LoVo (cell line): ENCODE measurements around the gene CACFD1.

Experiments
- DNase-seq: peaks from one replicate; pipeline ENCODE4 v3.0.0-alpha.2; 2016; ENCODE audit warnings: low spot score

Gene CACFD1

GRCh38 chr9:133502112-133502511 lies 42.3 kb downstream of the CACFD1 start:
- no peak for DNase-seq

- no peak for DNase-seq
These were observed 45.5 kb downstream of the CACFD1 start for GRCh38 chr9:133505186-133505830.

GRCh38 chr9:133505901-133506652 lies 46.3 kb downstream of the CACFD1 start:
- no peak for DNase-seq

- DNase-seq = peak; percentile 14
These were observed 46.9 kb downstream of the CACFD1 start for GRCh38 chr9:133506653-133507038.

GRCh38 chr9:133507246-133507965 lies 47.6 kb downstream of the CACFD1 start:
- no peak for DNase-seq

- no peak for DNase-seq
These were observed 48.3 kb downstream of the CACFD1 start for GRCh38 chr9:133508046-133508445.

- DNase-seq = peak; percentile 12
These were observed 49.7 kb downstream of the CACFD1 start for GRCh38 chr9:133509179-133510083.

- DNase-seq = no peak
These were observed 51.2 kb downstream of the CACFD1 start for GRCh38 chr9:133510926-133511505.

GRCh38 chr9:133511607-133512006 lies 51.8 kb downstream of the CACFD1 start:
- DNase-seq = no peak

- DNase-seq = no peak
These were observed 52.8 kb downstream of the CACFD1 start for GRCh38 chr9:133512253-133513213.

- DNase-seq = no peak
These were observed 53.7 kb downstream of the CACFD1 start for GRCh38 chr9:133513214-133514100.

- no peak for DNase-seq
These were observed 54.9 kb downstream of the CACFD1 start for GRCh38 chr9:133514460-133515239.

- DNase-seq = no peak
These were observed 55.4 kb downstream of the CACFD1 start for GRCh38 chr9:133515240-133515610.

- no peak for DNase-seq
These were observed 56.0 kb downstream of the CACFD1 start for GRCh38 chr9:133515615-133516255.

GRCh38 chr9:133516256-133516960 lies 56.6 kb downstream of the CACFD1 start:
- no peak for DNase-seq

GRCh38 chr9:133516961-133517350 lies 57.2 kb downstream of the CACFD1 start:
- no peak for DNase-seq

GRCh38 chr9:133517711-133518110 lies 57.9 kb downstream of the CACFD1 start:
- no peak for DNase-seq

GRCh38 chr9:133518200-133518599 lies 58.4 kb downstream of the CACFD1 start:
- no peak for DNase-seq
